T-helper 1 cell treated with Interleukin-12 subunit alpha and Interleukin-12 subunit beta and Interleukin-4 antibody, amounts not matched to agents 30 ng/mL and 1 ng/mL, for 36 hours (primary cell): ENCODE results near the gene ANKRD52. TPM values are rescaled to one million over a fixed set of nuclear protein-coding genes. Genes with fewer than 3 reads are reported as not detected.

Experiments used
- intact Hi-C: fragments of 100-400 bp; cut with micrococcal nuclease; formaldehyde crosslinking; loops from one replicate; pipeline ENCODE4 v1.15.1; 2024
- total RNA-seq: library from RNA; stranded (reverse); gene quantifications from 2 replicates; pipeline ENCODE4 v1.2.3, GENCODE V29; 2022

The ANKRD52 gene
- total RNA-seq, 1 donor from 2014 or later: 74.9 TPM

GRCh38 chr12:56243731-56244181 is 14.4 kb downstream of the ANKRD52 start:
- intact Hi-C loops: no loop called here

- intact Hi-C loops: no loop called here
Measured at GRCh38 chr12:56242986-56243385, 15.2 kb downstream of the ANKRD52 start.

DNA sequence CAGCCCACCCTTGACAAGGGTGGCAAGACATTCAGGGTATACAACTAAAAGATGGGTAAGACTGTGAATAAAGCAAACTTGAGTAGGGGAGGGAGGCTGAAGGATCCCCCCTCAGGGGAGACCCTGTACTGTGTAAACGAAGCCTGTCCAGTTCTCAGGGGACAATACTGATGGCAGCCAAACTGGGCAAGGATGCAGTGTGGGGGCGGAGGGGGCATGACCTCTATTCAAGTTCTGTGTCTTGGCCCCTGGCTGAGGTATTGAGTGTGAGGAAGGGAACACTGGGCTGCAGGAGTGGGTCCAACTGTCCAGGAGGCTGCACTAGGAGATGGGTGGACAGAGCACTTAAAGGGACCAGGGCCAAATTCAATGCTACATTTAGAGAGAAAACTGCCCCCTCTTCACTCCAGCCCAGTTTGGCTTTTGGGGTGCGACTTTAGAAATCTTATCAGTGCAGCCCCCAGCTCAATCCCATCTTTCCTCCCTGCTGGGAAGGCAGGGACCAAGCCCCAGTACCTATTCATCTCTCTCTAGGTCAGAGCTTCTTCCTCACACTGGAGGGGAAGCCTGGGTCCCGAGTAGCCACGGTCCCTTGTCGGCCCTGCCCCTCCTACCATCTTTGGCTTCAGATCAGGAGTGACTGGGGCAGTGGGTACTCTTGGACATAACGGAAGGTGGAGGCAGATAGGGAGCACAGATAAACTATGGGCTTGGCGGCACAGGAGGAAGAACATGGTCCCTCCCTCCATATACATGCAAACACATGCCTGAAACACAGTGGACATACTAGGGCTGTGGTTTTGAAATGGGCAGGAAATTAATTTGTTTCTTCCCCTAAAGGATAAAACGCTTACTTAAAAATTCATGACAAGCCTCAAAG is 16.5 kb downstream of the ANKRD52 start:
- intact Hi-C loops: no loop called here

DNA sequence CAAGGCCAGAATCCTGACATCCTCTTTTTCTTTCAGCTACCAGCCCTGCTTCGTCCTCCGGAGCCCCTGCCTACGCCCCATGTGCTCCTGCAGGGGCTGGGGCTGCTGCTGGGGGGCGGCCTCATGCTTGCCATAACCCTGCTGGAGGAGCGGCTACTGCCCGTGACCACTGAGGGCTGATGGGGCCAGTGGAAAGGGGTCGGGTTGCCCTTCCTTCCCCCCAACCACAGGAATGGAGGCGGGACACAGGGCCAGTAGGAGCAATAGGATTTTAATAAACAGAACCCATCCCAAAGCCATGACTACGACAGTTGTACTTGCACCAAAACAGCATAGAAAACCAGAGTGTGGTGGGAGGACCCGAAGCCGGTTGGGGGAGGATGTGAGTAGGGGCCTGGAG is 20.6 kb downstream of the ANKRD52 start:
- intact Hi-C loops: no loop called here

DNA sequence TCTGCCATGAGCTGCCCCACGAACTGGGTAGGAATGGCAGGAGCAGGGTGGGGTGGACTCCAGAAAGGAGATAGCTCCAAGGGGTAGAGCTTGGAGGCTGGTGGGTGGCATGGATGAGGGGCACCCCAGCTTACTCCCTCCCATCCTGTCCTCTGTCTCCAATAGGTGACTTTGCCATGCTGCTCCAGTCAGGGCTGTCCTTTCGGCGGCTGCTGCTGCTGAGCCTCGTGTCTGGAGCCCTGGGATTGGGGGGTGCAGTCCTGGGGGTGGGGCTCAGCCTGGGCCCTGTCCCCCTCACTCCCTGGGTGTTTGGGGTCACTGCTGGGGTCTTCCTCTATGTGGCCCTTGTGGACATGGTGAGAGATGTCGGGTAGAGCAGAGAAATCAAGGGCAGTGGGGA is 21.2 kb downstream of the ANKRD52 start:
- intact Hi-C loops: no loop called here

GRCh38 chr12:56236091-56236490 is 22.1 kb downstream of the ANKRD52 start:
- intact Hi-C loops: no loop called here

GRCh38 chr12:56234746-56235436 is 23.3 kb downstream of the ANKRD52 start:
- intact Hi-C loops: no loop called here

GRCh38 chr12:56231184-56231582 is 27.0 kb downstream of the ANKRD52 start:
- intact Hi-C loops: no loop called here

GRCh38 chr12:56230432-56231183 is 27.6 kb downstream of the ANKRD52 start:
- intact Hi-C loops: no loop called here

DNA sequence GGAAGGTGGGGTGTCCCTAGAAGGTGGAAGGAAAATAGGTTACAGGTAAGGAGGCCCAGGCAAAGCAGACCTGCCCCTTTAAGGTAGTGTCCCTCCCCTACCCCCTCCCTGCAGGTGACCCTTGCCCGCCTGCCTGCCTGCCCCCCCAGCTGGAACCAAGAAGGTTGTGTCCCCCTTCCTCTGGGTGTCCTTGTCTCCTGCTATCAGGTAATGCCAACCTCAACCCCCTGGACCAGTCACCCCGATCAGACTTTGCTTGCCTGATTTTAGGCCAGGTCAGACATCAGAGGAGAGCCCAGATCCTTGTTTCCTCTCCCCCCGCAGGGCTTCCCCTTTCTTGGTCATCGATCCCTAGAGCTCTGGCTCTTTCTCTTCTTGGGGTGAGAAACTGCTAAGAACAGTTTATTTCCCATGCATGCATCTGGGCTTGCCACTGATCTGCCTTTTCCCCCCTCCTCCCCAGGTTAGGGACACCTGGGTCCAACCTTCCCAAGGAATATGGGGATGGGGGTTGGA is 28.2 kb downstream of the ANKRD52 start, which contains the start of gene SLC39A5:
TSS of gene SLC39A5 (plus strand) at position 136 of the 516 bp plus-strand sequence. CDS start 1,224 bp downstream, outside the sequence.
- intact Hi-C loops: no loop called here

DNA sequence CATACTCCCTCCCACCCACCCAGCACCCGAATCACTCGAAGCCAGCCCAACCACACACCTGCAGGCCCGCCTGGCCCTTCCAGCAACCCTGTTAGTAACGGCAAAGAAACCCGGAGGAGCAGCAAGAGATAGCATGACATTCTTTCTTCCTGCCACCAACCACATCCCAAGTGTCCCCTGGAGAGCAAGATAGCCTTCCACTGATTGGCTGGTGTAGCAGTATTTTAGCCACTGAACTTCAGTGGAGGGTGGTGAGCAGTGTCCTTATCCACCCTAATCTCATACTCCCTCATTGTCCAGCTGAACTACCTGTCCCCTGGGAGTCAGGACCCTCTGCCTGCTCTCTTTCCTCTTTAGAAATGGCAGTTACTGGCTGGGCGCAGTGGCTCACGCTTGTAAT is 29.1 kb downstream of the ANKRD52 start:
- intact Hi-C loops: no loop called here

DNA sequence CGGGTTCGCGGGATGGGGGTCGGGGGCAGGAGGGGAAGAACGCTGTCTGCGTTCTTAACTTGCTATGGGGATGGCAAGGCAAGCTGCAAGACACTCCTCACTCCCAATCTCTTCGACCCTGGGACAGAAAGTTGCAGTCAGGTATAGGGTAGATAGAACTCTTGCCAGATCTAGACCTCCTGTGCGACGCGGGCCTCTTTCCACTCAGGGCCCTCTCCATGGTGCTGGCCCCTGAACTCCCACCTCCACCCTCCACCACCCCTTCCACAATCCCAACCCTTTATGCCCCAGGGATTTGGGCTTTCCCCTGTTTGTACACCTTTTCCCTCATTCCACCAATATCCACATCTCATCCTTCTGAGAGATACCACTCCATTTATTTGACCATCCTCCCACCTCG is 33.2 kb downstream of the ANKRD52 start:
- intact Hi-C loops: loop anchor here (1.0 to 5.0 kb wide), 13 partner anchors 32 to 862 kb away; partner anchors contain the start of genes BAZ2A, COQ10A, NAB2 and ORMDL2

GRCh38 chr12:56224102-56224701 is 34.0 kb downstream of the ANKRD52 start, which contains the start of gene NABP2:
TSS of gene NABP2 (plus strand) at chr12:56224342. CDS start at chr12:56224857, 515 bp downstream.
- intact Hi-C loops: loop anchor here (1.0 to 5.0 kb wide), 13 partner anchors 31 to 863 kb away; partner anchors contain the start of genes BAZ2A, COQ10A, NAB2 and ORMDL2

GRCh38 chr12:56223571-56224101 is 34.5 kb downstream of the ANKRD52 start:
- intact Hi-C loops: loop anchor here (1.0 to 5.0 kb wide), 14 partner anchors 30 to 864 kb away; partner anchors contain the start of genes BAZ2A, COQ10A, NAB2 and ORMDL2

GRCh38 chr12:56222531-56222895 is 35.7 kb downstream of the ANKRD52 start:
- intact Hi-C loops: loop anchor here (1.0 to 5.0 kb wide), 14 partner anchors 36 to 865 kb away; partner anchors contain the start of genes ANKRD52, BAZ2A, CS and MYL6

GRCh38 chr12:56221757-56222530 is 36.2 kb downstream of the ANKRD52 start, which contains the start of gene RNF41:
TSS of gene RNF41 (minus strand) at chr12:56221922. CDS start at chr12:56214047, 7,875 bp downstream.
- intact Hi-C loops: loop anchor here (1.0 to 5.0 kb wide), 15 partner anchors 36 to 865 kb away; partner anchors contain the start of genes ANKRD52, BAZ2A, CS and IL23A

DNA sequence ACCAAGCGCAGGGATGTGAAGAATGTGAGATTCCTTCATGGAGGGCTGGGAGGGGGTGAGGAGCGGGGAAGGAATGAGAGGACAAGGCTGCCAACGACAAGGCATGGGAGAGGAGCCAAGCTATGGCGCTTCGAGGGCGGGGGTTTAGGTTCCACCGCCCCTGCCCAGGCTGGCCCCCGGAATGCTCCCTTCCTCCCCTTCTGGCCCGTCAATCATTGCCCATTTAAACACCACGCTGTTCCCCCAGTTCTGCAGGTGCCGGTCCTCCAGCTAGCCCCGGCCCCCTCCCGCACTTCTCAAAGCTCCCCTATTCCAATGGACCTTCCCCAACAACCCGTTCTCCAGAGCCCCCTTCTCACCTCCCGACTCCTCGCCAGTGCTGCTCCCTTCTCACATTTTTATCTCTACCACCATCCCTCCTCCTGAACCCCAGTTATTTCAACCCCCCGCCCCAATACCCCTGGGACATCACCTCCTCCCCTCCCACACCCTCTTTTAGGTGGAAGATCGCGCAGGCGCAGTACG is 36.9 kb downstream of the ANKRD52 start:
- intact Hi-C loops: loop anchor here (2.0 to 5.0 kb wide), 5 partner anchors 118 to 866 kb away; partner anchors contain the start of genes BAZ2A, IL23A, NAB2 and ORMDL2

DNA sequence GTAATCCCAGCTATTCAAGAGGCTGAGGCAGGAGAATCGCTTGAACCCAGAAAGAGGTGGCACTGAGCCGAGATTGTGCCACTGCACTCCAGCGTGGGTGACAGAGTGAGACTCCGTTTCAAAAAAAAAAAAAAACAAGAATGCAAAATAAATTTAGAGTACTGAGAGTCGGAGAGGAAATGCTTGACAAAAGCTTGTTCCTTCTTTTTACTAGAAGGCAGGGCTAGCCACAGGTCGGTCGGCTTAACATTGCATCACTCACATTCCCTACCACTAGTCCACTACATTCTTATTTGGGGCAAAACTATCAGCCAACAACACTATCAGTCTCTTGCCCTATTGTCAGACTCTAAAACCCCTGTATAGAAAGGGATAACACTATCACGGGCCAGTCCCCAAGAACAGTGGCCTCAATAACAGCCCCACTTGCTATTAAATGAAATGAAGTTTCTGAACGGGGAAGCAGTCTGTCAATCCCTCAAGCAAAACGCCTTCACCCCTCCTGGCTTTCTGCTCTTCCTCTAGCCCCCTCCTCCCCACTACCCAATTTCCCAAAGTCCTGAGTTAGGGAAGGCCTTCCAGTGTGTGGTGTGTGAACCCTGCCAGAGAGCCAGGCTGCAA is 37.5 kb downstream of the ANKRD52 start:
- intact Hi-C loops: loop anchor here (2.0 to 5.0 kb wide), 5 partner anchors 118 to 867 kb away; partner anchors contain the start of genes BAZ2A, IL23A, NAB2 and ORMDL2
